RPMI7951 (cell line): Measurements from ENCODE around the gene SPATA21. TPM values are rescaled to one million over a fixed set of nuclear protein-coding genes. Genes with fewer than 3 reads are reported as not detected.

ENCODE experiments used
- DNase-seq: peaks from one replicate; pipeline ENCODE4 v3.0.0-alpha.2; 2012; ENCODE audit warnings: low read depth
- total RNA-seq: library from RNA; depleted of rRNA; stranded (reverse); fragments of >200 nt; shearing (Covaris generic); gene quantifications from 2 replicates; pipeline ENCODE4 v1.2.3, GENCODE V29; 2014

SPATA21 gene
- total RNA-seq, 1 experiment from 2014 or later, result not detected

- no peak for DNase-seq
Measured at GRCh38 chr1:16450863-16451481, 13.7 kb upstream of the SPATA21 start.

- DNase-seq, result no peak
Measured at GRCh38 chr1:16449666-16450065, 12.4 kb upstream of the SPATA21 start.

- DNase-seq, result no peak
Measured at GRCh38 chr1:16449065-16449464, 11.8 kb upstream of the SPATA21 start.

- no peak for DNase-seq
Measured at GRCh38 chr1:16447641-16448040, 10.4 kb upstream of the SPATA21 start.

- no peak for DNase-seq
Measured at GRCh38 chr1:16446116-16446515, 8.9 kb upstream of the SPATA21 start.

GRCh38 chr1:16445052-16445451, 7.8 kb upstream of the SPATA21 start:
- no peak for DNase-seq

- no peak for DNase-seq
Measured at GRCh38 chr1:16443975-16444770, 6.9 kb upstream of the SPATA21 start.

- no peak for DNase-seq
Measured at GRCh38 chr1:16442941-16443340, 5.7 kb upstream of the SPATA21 start.

GRCh38 chr1:16442265-16442664, 5.0 kb upstream of the SPATA21 start:
- no peak for DNase-seq

GRCh38 chr1:16441282-16441665, 4.0 kb upstream of the SPATA21 start:
- peak; percentile 32 for DNase-seq

GRCh38 chr1:16440470-16441281, 3.5 kb upstream of the SPATA21 start, which contains the start of gene NECAP2:
NECAP2 (plus strand) TSS chr1:16440724; CDS start chr1:16440762, 38 bp downstream.
- peak; percentile 90 for DNase-seq

- DNase-seq, result no peak
Measured at GRCh38 chr1:16440131-16440469, 2.9 kb upstream of the SPATA21 start.

- DNase-seq, result no peak
Measured at GRCh38 chr1:16438924-16439323, 1.7 kb upstream of the SPATA21 start.

- no peak for DNase-seq
Measured at GRCh38 chr1:16438516-16438915, 1.3 kb upstream of the SPATA21 start.

- no peak for DNase-seq
Measured at GRCh38 chr1:16434501-16434900, 2.7 kb downstream of the SPATA21 start.

GRCh38 chr1:16434007-16434406, 3.2 kb downstream of the SPATA21 start:
- no peak for DNase-seq

- no peak for DNase-seq
Measured at GRCh38 chr1:16433030-16433429, 4.2 kb downstream of the SPATA21 start.

GRCh38 chr1:16430606-16431005, 6.6 kb downstream of the SPATA21 start:
- peak; percentile 65 for DNase-seq

GRCh38 chr1:16425125-16426025, 11.8 kb downstream of the SPATA21 start:
- DNase-seq, result no peak

GRCh38 chr1:16422041-16422440, 15.2 kb downstream of the SPATA21 start:
- DNase-seq, result no peak

GRCh38 chr1:16421201-16421600, 16.0 kb downstream of the SPATA21 start:
- no peak for DNase-seq
